GM19328 (cell line): Measurements from ENCODE around the gene NDUFB4.
"Not testable (repeated sequence)": the region's sequence is repeated elsewhere in the genome, so short reads cannot be mapped to it uniquely, and the experiment has no call there.

Source experiments
- ATAC-seq: cut with Tn5 transposase; IDR thresholded peaks from one replicate; pipeline ENCODE4 v1.9.1; 2021; ENCODE audit warnings: mild to moderate bottlenecking, moderate library complexity; ENCODE audit not compliant: unreplicated experiment

NDUFB4 gene

GRCh38 chr3:120569222-120570057, 26.7 kb upstream of the NDUFB4 start:
- no peak for ATAC-seq

GRCh38 chr3:120572027-120572426, 24.1 kb upstream of the NDUFB4 start:
- ATAC-seq: no peak

- no peak for ATAC-seq
These were observed 8.7 kb upstream of the NDUFB4 start for GRCh38 chr3:120587332-120587975.

GRCh38 chr3:120595788-120596115, 384 bp upstream of the NDUFB4 start:
- ATAC-seq: no peak

GRCh38 chr3:120596853-120597223, 702 bp downstream of the NDUFB4 start:
- no peak for ATAC-seq

- ATAC-seq: no peak
These were observed 1.4 kb downstream of the NDUFB4 start for GRCh38 chr3:120597445-120598049.

GRCh38 chr3:120599211-120599610, 3.1 kb downstream of the NDUFB4 start:
- ATAC-seq: no peak

- ATAC-seq: no peak
These were observed 5.4 kb downstream of the NDUFB4 start for GRCh38 chr3:120601554-120601953.

GRCh38 chr3:120602682-120603081, 6.5 kb downstream of the NDUFB4 start:
- no peak for ATAC-seq

GRCh38 chr3:120604382-120604781, 8.2 kb downstream of the NDUFB4 start:
- no peak for ATAC-seq

- no peak for ATAC-seq
These were observed 8.6 kb downstream of the NDUFB4 start for GRCh38 chr3:120604784-120605183.

GRCh38 chr3:120608506-120608905, 12.4 kb downstream of the NDUFB4 start:
- no peak for ATAC-seq

GRCh38 chr3:120614765-120615164, 18.6 kb downstream of the NDUFB4 start:
- no peak for ATAC-seq

GRCh38 chr3:120615847-120616609, 19.9 kb downstream of the NDUFB4 start:
- no peak for ATAC-seq

- not testable (repeated sequence) for ATAC-seq
These were observed 20.6 kb downstream of the NDUFB4 start for GRCh38 chr3:120616745-120617144.

- ATAC-seq: no peak
These were observed 26.3 kb downstream of the NDUFB4 start for GRCh38 chr3:120622457-120622856.

GRCh38 chr3:120622870-120623726, 27.0 kb downstream of the NDUFB4 start:
- no peak for ATAC-seq

- no peak for ATAC-seq
These were observed 27.6 kb downstream of the NDUFB4 start for GRCh38 chr3:120623727-120624093.

GRCh38 chr3:120625159-120625586, 29.0 kb downstream of the NDUFB4 start:
- ATAC-seq: no peak

- no peak for ATAC-seq
These were observed 38.4 kb downstream of the NDUFB4 start for GRCh38 chr3:120634539-120634938.
